Activated T-helper 2 cell treated with anti-CD3 and anti-CD28 coated beads, Interferon-gamma antibody, Interleukin-2, Interleukin-4, amounts not matched to agents 10 μg/mL and 5 μg/mL and 100 μg/mL, durations not matched to agents 14 hours and 24 hours and 36 hours (primary cell): ENCODE data around the gene S100A5. TPM values are rescaled to one million over a fixed set of nuclear protein-coding genes. Genes with fewer than 3 reads are reported as not detected.
"Not testable (repeated sequence)": the region's sequence is repeated elsewhere in the genome, so short reads cannot be mapped to it uniquely, and the experiment has no call there.

Experiments
- DNase-seq: peaks from one replicate; pipeline ENCODE4 v3.0.0; 2021; ENCODE audit warnings: low spot score
- H3K27ac Mint-ChIP-seq: one replicate; pipeline ENCODE4 v1.8.0; 2021; ENCODE audit warnings: mixed read lengths
- H3K27me3 Mint-ChIP-seq: one replicate; pipeline ENCODE4 v1.8.0; 2021; ENCODE audit warnings: low read depth, mixed read lengths
- H3K36me3 Mint-ChIP-seq: one replicate; pipeline ENCODE4 v1.8.0; 2021; ENCODE audit warnings: low read depth, mixed read lengths
- H3K4me1 Mint-ChIP-seq: one replicate; pipeline ENCODE4 v1.8.0; 2021; ENCODE audit warnings: low read depth, mixed read lengths
- H3K4me3 Mint-ChIP-seq: one replicate; pipeline ENCODE4 v1.8.0; 2021; ENCODE audit warnings: low read depth, mild to moderate bottlenecking, moderate library complexity, mixed read lengths
- H3K9me3 Mint-ChIP-seq: one replicate; pipeline ENCODE4 v1.8.0; 2021; ENCODE audit warnings: mixed read lengths
- intact Hi-C: fragments of 100-400 bp; cut with micrococcal nuclease; formaldehyde crosslinking; loops from one replicate; pipeline ENCODE4 v1.15.1; 2023
- total RNA-seq: library from RNA; stranded (reverse); gene quantifications from 2 replicates; pipeline ENCODE4 v1.2.3, GENCODE V29; 2022

Gene S100A5
- total RNA-seq, 1 donor from 2014 or later: 2.4 TPM

DNA sequence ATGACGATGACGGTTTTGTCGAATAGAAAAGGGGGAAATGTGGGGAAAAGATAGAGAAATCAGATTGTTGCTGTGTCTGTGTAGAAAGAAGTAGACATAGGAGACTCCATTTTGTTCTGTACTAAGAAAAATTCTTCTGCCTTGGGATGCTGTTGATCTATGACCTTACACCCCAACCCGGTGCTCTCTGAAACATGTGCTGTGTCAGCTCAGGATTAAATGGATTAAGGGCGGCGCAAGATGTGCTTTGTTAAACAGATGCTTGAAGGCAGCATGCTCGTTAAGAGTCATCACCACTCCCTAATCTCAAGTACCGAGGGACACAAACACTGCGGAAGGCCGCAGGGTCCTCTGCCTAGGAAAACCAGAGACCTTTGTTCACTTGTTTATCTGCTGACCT, 34.8 kb upstream of the S100A5 start:
- intact Hi-C loops, DNase-seq, H3K27ac Mint-ChIP-seq, H3K4me3 Mint-ChIP-seq, H3K36me3 Mint-ChIP-seq, H3K9me3 Mint-ChIP-seq: not testable (repeated sequence)
- peaks cover 13% of the 10 kb centered on the region for H3K4me1 Mint-ChIP-seq
- H3K27me3 Mint-ChIP-seq: peaks cover 25% of the 10 kb centered on the region

DNA sequence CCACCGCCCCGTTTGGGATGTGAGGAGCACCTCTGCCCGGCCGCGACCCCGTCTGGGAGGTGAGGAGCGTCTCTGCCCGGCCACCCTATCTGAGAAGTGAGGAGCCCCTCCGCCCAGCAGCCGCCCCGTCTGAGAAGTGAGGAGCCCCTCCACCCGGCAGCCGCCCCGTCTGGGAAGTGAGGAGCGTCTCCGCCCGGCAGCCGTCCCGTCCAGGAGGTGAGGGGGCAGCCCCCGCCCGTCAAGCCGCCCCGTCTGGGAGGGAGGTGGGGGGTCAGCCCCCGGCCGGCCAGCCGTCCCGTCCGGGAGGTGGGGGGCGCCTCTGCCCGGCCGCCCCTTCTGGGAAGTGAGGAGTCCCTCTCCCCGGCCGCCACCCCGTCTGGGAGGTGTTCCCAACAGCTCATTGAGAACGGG, 34.4 kb upstream of the S100A5 start:
- H3K27ac Mint-ChIP-seq, H3K4me3 Mint-ChIP-seq, DNase-seq, H3K9me3 Mint-ChIP-seq, H3K36me3 Mint-ChIP-seq, intact Hi-C loops: not testable (repeated sequence)
- Mint-ChIP-seq H3K27me3 (peaks cover 25% of the 10 kb centered on the region), H3K4me1 (peaks cover 13% of the 10 kb centered on the region)

DNA sequence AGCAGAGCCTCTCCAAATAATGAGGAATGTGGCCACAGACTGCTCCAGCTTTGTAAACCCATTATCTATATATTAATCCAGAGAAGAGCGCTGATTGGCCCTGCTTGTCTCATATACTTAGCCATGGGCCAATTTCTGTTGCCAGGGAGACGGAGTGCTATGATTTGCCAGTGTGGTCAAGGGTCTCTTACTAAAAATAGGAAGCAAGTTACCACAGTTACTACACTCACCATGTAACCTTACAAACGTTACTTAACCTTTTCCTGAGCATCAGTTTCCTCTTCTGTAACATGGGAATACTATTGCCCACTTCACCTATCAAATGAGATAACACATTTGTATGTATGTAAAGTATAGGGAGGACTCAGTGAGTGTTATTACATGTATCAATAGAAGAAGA, 32.6 kb upstream of the S100A5 start:
- H3K9me3 Mint-ChIP-seq: no peaks in the 10 kb centered on the region
- no peaks in the 10 kb centered on the region for H3K36me3 Mint-ChIP-seq
- intact Hi-C loops: loop anchor here (5.0 kb wide), 1 partner anchor 59 kb away; the partner anchor contains the start of gene CHTOP
- H3K27me3 Mint-ChIP-seq: peaks cover 16% of the 10 kb centered on the region
- peak overlapping the region; percentile 9 for H3K27ac Mint-ChIP-seq
- peaks cover 24% of the 10 kb centered on the region for H3K4me1 Mint-ChIP-seq
- H3K4me3 Mint-ChIP-seq: no peak overlapping the region
- DNase-seq: no peak

DNA sequence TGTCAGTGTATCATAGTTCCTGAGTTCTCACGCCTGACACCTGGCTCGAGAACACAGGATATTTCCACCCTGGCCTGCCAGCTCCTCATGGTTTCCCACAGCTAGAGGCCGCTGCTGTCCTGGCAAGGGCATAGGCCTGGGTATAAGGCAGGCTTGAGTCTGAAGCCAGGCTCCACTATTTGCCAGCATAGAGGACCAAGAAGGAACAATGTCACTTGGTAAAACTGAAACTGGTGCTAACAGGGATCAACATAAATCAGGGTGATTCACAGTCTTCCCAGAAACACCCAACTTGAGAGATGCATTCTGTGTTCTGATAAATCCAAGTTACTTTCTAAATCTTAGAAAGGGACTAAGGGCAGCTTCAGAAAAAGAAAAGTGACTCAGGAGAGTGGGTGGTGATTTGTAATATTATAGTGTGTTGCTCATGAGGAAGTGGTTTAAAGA, 31.9 kb upstream of the S100A5 start:
- Mint-ChIP-seq H3K27me3 (peaks cover 9% of the 10 kb centered on the region), H3K27ac (no peak overlapping the region), H3K4me1 (peaks cover 31% of the 10 kb centered on the region), H3K4me3 (no peak overlapping the region), H3K9me3 (no peaks in the 10 kb centered on the region), H3K36me3 (no peaks in the 10 kb centered on the region)
- intact Hi-C loops: loop anchor here (1.0 to 5.0 kb wide), 3 partner anchors 25 to 60 kb away; partner anchors contain the start of gene CHTOP
- peak; percentile 38 for DNase-seq

DNA sequence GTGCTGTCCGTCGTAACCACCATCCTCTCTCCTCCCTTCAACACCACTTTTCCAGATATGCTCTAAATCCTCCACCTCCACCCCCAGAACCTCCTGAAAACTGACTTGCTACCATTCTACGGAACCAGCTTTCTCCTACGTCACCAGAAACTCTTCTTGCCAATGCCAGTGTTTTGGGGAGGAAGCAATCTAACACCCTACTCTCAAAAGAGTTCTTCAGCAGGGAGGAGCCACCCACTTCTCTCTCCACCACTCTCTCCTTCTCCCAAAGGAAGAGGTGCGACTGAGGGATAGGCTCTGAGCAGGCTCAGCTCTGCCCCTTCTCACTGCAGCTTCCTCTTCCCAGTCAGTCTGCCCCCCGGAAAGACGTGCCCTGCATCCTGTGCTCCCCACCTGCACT, 31.0 kb upstream of the S100A5 start:
- peaks cover 37% of the 10 kb centered on the region for H3K4me1 Mint-ChIP-seq
- DNase-seq: no peak
- no peaks in the 10 kb centered on the region for H3K9me3 Mint-ChIP-seq
- intact Hi-C loops: loop anchor here (1.0 to 5.0 kb wide), 3 partner anchors 26 to 61 kb away; partner anchors contain the start of gene CHTOP
- no peaks in the 10 kb centered on the region for H3K36me3 Mint-ChIP-seq
- H3K4me3 Mint-ChIP-seq: no peak overlapping the region
- no peak overlapping the region for H3K27ac Mint-ChIP-seq
- H3K27me3 Mint-ChIP-seq: peaks cover 3% of the 10 kb centered on the region

DNA sequence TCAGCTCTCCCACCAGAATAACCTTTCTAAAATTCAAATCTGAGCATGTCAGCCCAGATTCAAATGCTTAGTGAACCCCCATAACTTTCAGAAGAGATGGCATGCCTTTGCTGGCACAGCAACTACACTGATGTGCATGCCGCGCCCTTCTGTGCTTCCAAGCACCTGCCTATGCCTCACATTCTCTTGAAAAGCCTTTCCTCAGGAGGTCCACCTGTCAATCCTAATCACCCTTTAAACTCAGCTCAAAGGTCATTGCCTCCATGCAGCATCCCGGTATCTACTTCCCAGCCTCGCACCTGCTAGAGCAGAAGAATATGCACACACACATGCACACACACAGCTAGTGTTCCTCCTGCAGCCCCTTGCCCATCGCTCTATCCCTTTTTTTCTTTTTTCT, 30.1 kb upstream of the S100A5 start:
- intact Hi-C loops: loop anchor here (5.0 kb wide), 1 partner anchor 61 kb away; the partner anchor contains the start of gene CHTOP
- H3K27me3 Mint-ChIP-seq: no peaks in the 10 kb centered on the region
- no peak for DNase-seq
- no peaks in the 10 kb centered on the region for H3K9me3 Mint-ChIP-seq
- H3K4me3 Mint-ChIP-seq: no peak overlapping the region
- no peaks in the 10 kb centered on the region for H3K36me3 Mint-ChIP-seq
- H3K4me1 Mint-ChIP-seq: peaks cover 43% of the 10 kb centered on the region
- no peak overlapping the region for H3K27ac Mint-ChIP-seq

DNA sequence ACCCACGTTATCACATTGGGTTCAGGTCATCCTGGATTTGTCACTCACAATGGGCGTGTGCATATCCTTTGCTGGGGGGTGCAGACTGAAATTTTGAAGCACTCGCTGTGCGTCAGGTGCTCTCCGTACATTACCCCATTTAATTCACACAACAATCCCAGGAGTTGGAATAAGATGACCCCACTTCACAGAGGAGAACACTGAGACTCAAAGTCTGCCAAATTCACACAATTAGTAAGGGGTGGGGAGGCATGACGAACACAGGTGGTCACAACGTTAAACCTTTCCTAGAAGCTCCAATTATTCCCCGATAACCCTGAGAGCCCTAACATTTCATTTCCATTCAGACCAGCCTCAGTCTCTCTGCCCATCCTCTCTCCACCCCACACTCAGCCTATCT, 28.7 kb upstream of the S100A5 start:
- Mint-ChIP-seq H3K4me1 (peaks cover 48% of the 10 kb centered on the region), H3K27ac (no peak overlapping the region), H3K9me3 (no peaks in the 10 kb centered on the region), H3K27me3 (no peaks in the 10 kb centered on the region), H3K4me3 (no peak overlapping the region), H3K36me3 (no peaks in the 10 kb centered on the region)
- no peak for DNase-seq
- intact Hi-C loops: no loop called here

DNA sequence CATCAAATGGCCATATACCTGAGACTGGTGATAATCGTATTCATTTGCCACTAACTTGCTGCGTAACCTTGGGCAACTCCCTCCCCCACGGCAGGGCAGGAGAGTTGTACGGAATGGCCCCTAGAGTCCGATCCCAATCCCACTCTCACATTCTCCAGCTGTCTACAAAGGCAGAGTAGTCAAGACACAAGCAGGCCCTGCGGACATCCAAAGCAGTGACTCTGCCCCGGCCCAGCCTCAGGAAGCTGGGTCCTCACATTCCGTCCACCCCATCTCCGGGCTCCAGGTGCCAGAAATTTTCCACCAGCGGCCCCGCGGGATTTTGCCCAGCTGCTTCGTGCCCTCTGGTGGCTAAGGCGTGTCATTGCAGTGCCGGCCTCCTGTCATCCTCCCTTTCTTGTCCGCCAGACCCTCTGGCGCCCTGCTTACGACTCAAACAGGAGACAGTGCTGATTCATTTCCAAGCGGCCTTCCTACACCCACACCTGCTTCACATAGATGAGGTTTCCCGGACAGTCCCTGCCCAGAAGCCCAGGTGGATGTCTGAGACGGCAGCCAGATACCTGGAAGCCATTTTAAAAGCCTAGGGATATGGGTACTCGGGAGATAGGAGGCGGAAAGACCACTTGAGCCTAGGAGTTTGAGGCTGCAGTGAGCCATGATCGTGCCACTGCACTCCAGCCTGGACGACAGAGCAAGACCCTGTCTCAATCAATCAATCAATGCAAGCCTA, 27.8 kb upstream of the S100A5 start:
- Mint-ChIP-seq H3K27ac (peak overlapping the region; percentile 5), H3K36me3 (no peaks in the 10 kb centered on the region), H3K9me3 (no peaks in the 10 kb centered on the region), H3K4me1 (peaks cover 48% of the 10 kb centered on the region), H3K27me3 (no peaks in the 10 kb centered on the region), H3K4me3 (peak overlapping the region; percentile 49)
- peak; percentile 73 for DNase-seq
- intact Hi-C loops: loop anchor here (1.0 kb wide), 2 partner anchors 35 to 57 kb away; no protein-coding TSS in a partner anchor

DNA sequence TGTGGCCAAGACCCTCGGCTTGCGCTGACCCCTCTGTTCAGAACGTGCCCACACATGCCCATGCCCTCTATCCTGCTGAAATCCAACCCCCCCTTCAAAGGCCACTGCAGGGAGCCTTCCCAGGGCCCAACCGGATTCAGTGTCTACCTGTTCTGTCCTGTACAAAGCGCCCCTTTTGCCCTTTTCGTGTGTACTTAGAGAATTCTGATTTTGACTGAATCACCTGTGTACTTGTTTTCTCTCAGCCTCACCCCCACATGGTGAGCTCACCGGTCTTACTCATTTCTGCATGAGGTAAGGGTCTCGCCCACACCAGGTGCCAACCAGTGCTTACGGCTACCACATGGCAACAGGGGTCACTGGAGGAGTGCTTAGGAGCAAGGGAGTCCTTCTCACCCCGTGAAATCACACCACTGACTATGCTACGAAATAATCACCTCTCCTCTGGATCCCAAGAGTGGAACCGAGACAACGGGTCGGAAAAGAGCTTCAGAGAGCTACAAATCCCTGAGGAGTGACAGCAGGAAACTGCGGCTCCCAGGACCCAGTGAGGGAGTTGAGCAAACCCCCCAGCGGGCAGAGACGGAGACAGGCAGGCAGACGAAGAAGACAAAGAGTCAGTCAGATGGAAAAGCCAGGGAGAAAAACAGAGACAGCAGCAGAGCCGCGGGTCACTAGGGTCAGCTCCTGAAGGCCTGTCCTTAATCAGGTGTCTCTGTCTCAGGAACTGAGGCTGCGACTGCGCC, 27.1 kb upstream of the S100A5 start:
- H3K27ac Mint-ChIP-seq: peak overlapping the region; percentile 67
- no peaks in the 10 kb centered on the region for H3K27me3 Mint-ChIP-seq
- H3K36me3 Mint-ChIP-seq: no peaks in the 10 kb centered on the region
- no peak for DNase-seq
- H3K9me3 Mint-ChIP-seq: no peaks in the 10 kb centered on the region
- H3K4me3 Mint-ChIP-seq: no peak overlapping the region
- intact Hi-C loops: loop anchor here (1.0 to 2.0 kb wide), 3 partner anchors 34 to 103 kb away; partner anchors contain the start of gene ILF2
- peaks cover 42% of the 10 kb centered on the region for H3K4me1 Mint-ChIP-seq

DNA sequence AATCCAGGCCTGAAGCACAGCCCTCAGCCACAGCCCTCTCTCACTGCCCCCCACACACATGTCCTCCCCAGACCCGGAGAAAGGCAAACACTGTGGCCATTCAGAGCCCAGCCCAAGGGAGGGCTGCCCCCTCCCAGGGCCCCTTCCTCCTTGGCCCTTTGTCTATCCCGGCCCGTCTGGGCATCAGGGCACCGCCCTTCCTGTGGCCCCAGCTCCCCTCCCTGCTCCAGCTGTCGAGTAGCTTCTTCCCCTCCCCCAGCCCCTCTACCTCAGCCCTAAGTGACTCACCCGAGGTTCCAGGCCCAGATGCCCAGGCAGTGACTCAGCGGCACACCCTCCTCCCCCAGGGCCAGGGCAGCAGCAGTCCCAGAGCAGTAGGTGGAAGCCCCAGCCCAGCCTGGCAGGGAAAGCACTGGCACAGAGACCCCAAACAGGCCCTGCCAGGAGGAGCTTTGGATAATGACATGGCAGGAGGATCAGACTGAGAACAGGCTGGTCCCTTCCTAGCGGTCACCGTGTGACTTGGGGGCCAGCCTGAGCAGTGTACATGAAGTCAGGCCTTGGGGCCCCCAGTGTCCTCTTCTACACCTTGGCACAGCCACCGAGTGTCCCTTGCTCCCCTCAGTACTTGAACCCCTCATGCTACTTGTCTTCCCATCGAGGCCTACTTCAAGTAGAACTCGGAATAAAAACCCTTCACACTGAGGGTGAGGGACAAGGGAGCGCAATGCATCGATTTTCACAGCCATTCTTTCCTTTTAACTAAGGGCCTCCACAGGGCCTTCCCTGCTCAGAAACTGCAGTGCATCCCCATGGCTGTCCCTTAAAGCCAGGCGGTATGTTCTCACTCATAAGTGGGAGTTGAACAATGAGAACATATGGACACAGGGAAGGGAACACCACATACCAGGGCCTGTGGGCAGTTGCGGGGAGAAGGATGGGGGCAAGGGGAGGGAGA, 26.0 kb upstream of the S100A5 start:
- H3K27me3 Mint-ChIP-seq: no peaks in the 10 kb centered on the region
- intact Hi-C loops: loop anchor here (1.0 to 2.0 kb wide), 2 partner anchors 21 to 104 kb away; partner anchors contain the start of genes ILF2 and S100A4
- no peaks in the 10 kb centered on the region for H3K9me3 Mint-ChIP-seq
- H3K36me3 Mint-ChIP-seq: no peaks in the 10 kb centered on the region
- peak; percentile 75 for DNase-seq
- peak overlapping the region; percentile 100 for H3K27ac Mint-ChIP-seq
- H3K4me1 Mint-ChIP-seq: peaks cover 37% of the 10 kb centered on the region
- H3K4me3 Mint-ChIP-seq: peak overlapping the region; percentile 22

DNA sequence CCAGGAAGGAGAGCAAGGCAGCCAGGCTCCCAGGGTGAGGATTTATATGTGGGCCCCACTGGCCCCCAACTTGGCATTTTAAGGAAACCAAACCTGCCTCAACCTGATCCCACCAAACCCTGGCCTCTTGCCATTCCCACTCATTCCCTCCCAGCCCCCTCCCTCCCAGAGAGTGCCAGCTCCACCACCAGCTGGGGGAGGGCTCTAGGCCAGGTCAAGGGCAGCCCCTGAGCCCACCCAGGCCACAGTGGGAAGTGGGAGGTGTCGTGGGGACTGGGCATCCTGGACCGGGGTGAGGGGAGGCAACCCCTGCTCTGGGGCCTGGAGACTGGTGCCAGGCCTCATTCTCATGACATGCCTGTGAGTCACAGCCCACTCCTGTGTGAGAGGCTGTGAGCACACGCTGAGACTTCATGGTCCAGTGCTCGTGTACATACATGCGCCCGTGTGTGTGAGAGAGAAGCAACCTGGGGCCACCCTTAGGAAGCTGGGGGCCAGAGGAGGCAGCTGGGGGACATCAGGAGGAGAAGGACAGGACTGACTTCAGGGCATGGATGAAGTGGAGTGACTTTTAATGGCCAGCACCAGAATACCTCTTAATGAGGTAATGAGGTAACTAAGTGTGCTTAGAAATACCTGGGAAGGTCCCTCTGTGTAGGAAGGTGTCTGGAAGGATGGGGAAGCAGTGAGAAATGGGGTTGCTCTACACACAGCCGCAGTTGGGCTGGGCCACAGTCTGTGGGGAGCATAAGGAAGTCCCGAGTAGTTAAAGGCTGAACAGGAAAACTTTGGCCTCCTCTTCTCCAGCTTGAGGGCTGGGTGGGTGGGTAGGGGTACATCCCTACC, 25.0 kb upstream of the S100A5 start, which contains the start of gene S100A2:
Gene S100A2 (minus strand): TSS at position 316 of the 846 bp plus-strand sequence. CDS start 1,967 bp downstream, outside the sequence.
- H3K36me3 Mint-ChIP-seq: no peaks in the 10 kb centered on the region
- H3K4me3 Mint-ChIP-seq: peak within 1 kb of the TSS; percentile 81
- H3K9me3 Mint-ChIP-seq: no peaks in the 10 kb centered on the region
- H3K27ac Mint-ChIP-seq: peak within 1 kb of the TSS; percentile 100
- DNase-seq: no peak
- intact Hi-C loops: loop anchor here (1.0 to 2.0 kb wide), 2 partner anchors 20 to 105 kb away; partner anchors contain the start of genes ILF2 and S100A4
- no peaks in the 10 kb centered on the region for H3K27me3 Mint-ChIP-seq
- peaks cover 34% of the 10 kb centered on the region for H3K4me1 Mint-ChIP-seq
